GM19372 (cell line): ENCODE measurements around the gene WAS.
A peak's percentile ranks its signal among the peaks of the same experiment; 100 is the strongest.
"Not testable (repeated sequence)": the region's sequence is repeated elsewhere in the genome, so short reads cannot be mapped to it uniquely, and the experiment has no call there.

Source experiments
- ATAC-seq: cut with Tn5 transposase; IDR thresholded peaks from one replicate; pipeline ENCODE4 v1.9.1; 2021; ENCODE audit warnings: mild to moderate bottlenecking, low read depth, moderate library complexity; ENCODE audit not compliant: unreplicated experiment

The WAS gene

GRCh38 chrX:48683411-48683982 is at the start of gene WAS:
Gene WAS, plus strand, starts transcription at chrX:48683799. Its CDS starts 55 bp downstream, at chrX:48683854.
- peak; percentile 75 for ATAC-seq

- no peak for ATAC-seq
Measured at GRCh38 chrX:48636301-48636700, 47.3 kb upstream of the WAS start.

- ATAC-seq, result no peak
Measured at GRCh38 chrX:48636776-48637175, 46.8 kb upstream of the WAS start.

- ATAC-seq, result no peak
Measured at GRCh38 chrX:48645669-48646068, 37.9 kb upstream of the WAS start.

GRCh38 chrX:48648336-48648751 is 35.3 kb upstream of the WAS start:
- no peak for ATAC-seq

GRCh38 chrX:48649102-48649501 is 34.5 kb upstream of the WAS start:
- ATAC-seq, result no peak

GRCh38 chrX:48652055-48652579 is 31.5 kb upstream of the WAS start:
- ATAC-seq, result not testable (repeated sequence)

GRCh38 chrX:48654746-48655145 is 28.9 kb upstream of the WAS start:
- not testable (repeated sequence) for ATAC-seq

- not testable (repeated sequence) for ATAC-seq
Measured at GRCh38 chrX:48659686-48660085, 23.9 kb upstream of the WAS start.

- no peak for ATAC-seq
Measured at GRCh38 chrX:48663241-48663640, 20.4 kb upstream of the WAS start.

GRCh38 chrX:48664156-48664555 is 19.4 kb upstream of the WAS start:
- ATAC-seq, result no peak

- no peak for ATAC-seq
Measured at GRCh38 chrX:48665991-48666390, 17.6 kb upstream of the WAS start.

GRCh38 chrX:48666649-48667048 is 16.9 kb upstream of the WAS start:
- no peak for ATAC-seq

- ATAC-seq, result no peak
Measured at GRCh38 chrX:48667509-48667908, 16.1 kb upstream of the WAS start.

GRCh38 chrX:48668187-48668586 is 15.4 kb upstream of the WAS start:
- ATAC-seq, result not testable (repeated sequence)

- peak; percentile 89 for ATAC-seq
Measured at GRCh38 chrX:48676106-48676892, 7.3 kb upstream of the WAS start.

GRCh38 chrX:48676893-48677270 is 6.7 kb upstream of the WAS start:
- no peak for ATAC-seq

- ATAC-seq, result no peak
Measured at GRCh38 chrX:48677516-48677915, 6.1 kb upstream of the WAS start.

- ATAC-seq, result not testable (repeated sequence)
Measured at GRCh38 chrX:48680467-48680866, 3.1 kb upstream of the WAS start.

- not testable (repeated sequence) for ATAC-seq
Measured at GRCh38 chrX:48680925-48681324, 2.7 kb upstream of the WAS start.

GRCh38 chrX:48681539-48682183 is 1.9 kb upstream of the WAS start:
- no peak for ATAC-seq
